HG03354 (cell line): Measurements from ENCODE around the gene KCNQ2.

Experiments used
- ATAC-seq: cut with Tn5 transposase; IDR thresholded peaks from one replicate; pipeline ENCODE4 v1.9.1; 2021; ENCODE audit warnings: mild to moderate bottlenecking; ENCODE audit not compliant: unreplicated experiment, poor library complexity, severe bottlenecking

KCNQ2 gene

DNA sequence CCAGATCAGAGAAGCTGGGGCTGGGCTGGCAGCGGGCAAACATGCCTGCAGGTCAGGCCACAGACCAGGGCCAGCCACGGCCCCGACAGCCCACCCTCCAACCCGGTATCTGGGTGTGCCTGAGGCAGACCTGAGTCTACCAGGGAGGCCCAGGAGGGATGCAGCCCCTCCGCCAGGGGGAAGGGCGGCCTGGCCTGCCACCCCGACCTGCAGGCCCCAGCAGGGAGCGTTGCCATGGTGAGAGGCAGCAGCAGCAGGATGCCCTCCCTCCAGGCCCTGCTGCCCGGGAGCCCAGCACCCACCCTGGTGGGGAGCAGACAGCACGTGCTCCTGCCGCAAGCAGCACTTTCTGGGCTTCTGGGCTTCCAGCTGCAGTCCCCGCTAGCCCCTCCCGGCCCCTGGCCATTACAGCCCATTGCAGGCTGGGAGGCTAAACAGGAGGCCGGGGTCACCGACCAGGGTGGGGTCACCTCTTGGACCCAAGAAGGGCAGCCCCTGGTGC, 30.3 kb upstream of the KCNQ2 start:
- no peak for ATAC-seq

DNA sequence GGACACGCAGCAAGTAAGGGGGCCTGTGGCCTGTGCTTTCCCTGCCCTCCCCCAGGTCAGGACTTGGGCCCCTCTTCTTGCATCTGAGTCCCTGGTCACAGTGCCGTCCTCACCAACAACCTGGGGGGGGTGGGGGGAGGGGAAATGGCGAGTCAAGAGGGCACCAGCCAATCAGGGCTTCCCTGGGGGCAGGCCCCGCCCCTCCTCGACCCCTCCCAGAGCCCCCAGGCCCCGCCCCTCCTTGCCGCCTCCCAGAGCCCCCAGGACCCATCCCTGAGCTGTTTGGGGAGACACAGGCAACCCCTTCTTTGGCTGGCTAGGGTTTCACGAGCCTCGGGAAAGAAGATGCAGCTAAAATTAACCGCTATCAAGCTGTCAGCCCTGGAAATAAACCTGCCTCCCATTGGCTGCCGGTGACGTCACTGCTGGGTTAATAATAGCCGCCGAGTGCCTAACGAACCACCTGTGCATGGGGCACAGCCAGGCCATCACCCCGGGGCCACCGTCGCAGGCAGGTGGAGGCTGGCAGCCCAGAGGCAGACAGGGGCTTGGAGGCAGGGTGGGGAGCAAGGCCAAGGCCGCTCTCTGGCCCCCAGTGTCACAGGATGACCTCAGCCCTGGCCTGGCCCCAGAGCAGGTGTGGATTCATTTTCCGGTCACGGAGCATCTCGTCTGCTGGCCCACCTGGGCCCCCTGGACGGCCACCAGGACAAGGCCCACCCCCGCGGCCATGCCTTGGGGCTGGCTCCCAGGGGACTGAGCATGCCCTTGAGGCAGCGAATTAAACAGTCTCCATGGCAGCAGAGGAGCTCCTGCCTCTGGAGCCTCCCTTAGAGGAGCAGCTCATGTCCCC, 29.6 kb upstream of the KCNQ2 start:
- no peak for ATAC-seq

DNA sequence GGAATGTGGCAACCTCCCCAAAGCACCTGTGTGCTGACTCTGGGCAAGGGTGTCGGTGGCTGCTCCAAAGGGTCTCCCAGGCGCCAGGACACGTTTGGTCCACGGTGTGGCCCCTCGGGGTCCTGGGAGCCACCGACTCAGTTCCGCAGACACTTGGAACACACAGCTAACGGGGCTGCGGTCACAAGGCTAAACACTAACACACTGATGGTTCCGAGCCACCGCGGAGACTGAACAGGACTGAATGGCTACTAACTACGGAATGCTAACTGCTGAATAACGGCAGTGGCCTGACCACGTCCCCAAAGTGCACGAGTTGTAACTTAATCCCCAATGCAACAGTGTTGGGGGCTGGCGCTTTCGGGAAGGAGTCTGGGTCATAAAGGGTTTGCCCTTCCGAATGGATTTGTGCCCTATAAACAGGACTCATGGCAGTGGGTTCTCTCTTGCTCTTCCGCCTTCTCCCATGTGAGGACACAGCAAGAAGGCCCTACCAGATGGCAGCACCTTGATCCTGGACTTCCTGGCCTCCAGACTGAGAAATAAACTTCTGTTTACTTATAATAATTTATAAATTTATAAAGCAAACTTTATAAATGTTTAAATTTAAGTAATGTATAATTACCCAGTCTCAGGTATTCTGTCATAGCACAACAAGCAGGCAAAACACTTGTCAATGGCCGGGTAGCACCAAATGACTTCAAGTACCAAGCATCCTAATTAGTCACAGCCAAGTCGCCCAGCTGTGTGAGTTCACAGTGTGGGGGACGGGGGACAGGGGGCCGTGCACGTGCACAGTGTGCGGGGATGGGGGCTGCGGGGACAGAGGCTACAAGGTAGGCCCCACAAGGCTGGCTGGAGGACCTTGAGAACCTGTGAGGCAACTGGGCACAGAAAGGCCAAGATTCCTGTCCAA, 28.7 kb upstream of the KCNQ2 start:
- ATAC-seq: no peak

DNA sequence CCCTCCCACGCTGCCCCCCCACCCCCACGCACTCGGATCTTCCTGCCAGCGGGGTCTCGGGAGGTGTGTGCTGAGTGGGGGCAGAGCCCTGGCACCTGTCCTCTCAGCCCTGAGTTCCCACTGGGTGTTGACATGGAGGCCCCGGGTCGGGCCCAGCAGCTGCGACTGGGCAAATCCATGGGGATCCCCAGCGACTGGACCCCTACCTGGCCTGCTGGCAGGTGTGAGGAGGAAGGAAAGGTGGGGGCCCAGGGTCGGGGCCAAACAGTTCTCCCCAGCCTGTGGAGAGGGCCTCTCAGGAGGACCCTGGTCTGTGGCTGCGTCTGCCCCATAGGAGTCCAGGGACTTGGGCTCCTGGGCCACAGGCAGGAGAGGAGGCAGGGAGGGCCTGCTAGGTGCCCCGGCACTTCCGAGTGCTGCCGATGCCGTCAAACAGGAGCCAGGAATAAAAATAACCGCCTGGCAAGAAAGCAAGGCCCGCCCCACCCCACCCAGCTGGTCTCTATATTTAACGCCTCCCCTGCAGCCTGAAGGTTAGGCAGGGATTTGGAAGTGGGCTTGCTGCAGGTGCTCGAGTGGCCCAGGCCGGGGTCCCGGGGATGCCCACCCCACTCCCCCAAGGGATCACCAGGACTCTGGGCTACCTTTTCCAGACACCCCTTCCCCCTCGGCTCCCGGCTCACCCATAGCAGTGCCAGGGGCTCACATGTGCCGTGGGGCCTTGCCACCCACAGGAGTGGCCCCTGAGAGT, 27.9 kb upstream of the KCNQ2 start:
- ATAC-seq: no peak

DNA sequence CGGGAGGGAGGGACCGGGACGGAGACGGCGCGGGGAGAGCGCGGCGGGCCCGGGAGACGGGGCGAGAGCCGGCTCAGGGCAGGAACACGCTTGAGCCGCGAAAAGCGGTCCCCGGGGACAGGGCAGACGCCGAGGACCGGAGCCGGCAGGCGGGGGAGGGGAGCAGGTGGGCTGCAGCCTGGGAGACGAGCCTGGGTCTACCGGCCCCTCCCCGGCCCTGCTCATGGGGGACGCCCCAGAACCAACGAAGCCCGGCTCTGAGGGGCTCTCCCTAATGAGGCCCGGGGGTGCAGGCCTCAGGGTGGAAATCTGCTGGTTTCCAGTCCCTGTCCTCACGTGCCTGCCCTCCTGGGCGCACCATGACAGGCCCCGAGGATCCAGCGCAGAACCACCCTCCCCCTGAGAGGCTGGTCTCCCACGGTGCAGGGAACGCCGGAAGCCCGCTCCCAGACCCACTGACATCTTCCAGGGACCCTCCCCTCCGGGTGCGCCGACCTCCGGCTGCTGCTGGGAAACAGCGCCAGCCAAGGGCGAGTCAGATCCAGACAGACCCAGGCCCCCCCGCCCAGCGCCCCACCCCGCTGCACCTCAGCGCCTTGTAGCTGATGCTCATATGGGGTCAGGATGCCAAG, 27.0 kb upstream of the KCNQ2 start:
- no peak for ATAC-seq

DNA sequence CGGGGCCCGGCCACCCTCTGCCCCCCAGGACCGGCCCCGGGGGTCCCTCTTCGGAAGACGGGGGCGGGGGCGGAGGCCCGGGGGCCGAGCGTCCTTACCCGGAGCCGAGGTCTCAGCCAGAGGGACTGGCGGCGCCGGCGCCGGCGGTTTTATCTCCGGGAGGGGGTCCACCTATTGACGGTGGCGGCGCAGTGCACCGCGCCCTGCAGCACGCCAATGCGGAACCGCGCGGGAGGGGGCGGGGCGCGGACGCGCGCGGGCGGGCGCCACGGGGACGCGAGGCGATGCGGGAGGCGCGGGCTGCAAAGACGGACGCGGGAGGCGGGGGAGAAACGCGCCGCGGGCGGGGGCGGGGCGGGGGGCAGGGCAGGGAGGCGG, 26.5 kb upstream of the KCNQ2 start, which contains the start of gene EEF1A2:
EEF1A2 (minus strand) TSS at position 124 of the 378 bp plus-strand sequence. CDS start 1,320 bp downstream, outside the sequence.
- no peak for ATAC-seq

DNA sequence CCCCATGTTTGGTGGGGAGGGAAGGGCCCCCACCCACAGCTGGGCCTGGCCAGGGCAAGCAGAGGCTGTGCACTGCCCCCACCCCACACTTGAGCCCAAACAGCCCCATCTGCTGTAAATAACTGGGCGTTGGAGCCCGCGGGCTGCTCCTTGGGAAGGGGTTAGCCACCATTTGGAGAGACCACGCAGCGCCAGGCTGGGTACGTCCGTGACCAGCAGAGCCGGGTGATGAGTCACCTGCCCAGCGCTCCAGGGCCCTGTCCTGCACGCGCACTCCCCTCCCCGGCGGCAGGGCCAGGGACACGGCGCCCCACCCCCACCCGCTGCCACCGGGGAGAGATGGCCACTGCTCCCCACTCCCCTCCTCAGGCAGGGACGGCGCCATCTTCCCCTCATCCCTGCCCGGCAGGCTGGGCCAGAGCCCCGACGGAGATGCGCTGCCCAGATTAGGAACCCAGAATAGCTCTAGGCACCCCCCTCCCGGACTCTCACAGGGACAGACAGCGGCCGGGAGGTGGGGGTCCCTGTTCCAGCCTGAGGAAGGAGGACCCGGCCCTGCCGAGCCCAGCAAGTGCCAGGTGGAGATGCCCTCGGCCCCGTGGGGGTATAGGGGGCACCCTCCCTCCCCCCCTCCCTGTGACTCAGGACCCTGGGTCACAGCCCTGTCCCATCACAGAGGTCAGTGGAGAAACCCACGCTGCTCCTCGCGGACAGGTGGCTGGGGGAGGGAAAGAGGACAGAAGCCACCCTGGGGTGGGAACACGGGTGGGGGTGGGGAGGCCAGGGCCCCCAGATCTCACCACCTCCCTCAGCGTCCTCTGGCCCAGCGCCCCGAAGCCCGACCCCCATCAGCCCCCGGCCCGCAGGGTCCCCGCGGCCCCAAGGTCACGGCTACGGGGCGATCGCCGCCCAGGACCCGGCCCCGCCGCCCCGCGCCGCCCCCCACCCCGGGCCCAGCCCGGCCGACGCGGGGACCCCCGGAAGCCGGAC, 25.8 kb upstream of the KCNQ2 start:
- no peak for ATAC-seq

DNA sequence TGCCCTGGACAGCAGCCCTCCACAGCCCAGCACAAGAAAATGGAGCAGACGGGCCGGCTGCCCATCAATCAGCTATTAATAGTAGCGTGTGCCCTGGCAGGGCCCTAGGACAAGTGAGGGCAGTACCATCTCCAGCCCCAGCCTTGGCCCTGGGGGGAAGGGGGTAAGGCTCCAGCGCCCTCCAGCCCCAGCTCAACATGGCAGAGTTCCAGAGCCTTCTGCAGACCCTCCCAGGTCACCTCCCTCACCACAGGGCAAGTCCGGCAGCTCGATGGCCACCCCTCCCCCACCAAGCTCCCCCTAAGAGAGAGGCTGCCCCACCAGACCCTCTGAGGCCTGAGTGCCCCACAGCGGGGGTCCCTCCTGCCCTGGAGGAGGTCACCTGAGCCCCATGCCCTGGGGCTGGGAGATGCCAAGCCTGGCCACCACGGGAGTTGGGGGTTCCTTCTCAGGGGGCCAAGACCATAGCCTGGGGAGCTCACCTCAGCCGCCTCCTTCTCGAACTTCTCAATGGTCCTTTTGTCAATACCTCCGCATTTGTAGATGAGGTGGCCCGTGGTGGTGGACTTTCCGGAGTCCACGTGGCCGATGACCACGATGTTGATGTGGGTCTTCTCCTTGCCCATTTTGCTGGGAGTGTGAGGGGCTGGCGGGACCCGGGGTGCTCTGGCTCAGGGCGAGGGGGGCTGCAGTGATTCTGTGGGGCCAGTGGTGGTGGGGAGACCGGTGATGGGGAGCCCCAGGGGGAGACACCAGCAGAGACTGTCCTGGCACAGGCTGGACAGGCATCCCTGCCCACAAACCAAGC, 24.9 kb upstream of the KCNQ2 start:
- no peak for ATAC-seq

DNA sequence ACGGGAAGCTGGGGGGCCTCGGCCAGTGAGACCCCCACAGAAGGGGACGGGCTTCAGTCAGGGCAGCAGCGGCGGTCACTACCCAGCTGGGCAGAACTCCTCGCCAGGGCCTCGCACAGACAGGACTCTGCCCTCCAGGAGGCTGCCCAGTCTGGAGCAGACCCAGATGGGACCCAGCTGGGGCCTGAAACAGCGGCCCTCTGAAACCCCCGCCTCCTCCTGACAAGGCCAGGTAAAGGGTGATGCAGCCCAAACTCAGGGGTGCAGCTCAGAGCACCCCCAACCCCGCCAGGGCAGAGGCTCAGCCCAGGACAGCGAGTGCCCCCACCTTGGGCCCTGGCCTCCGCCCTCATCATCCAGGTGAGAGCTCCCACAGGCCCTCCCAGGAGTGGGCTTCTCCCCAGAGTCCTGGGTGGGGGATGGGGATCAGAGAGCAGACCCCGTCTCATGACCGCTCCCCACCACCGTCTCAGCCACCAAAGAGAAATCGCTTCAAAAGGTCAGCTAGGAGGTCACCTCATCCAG, 24.2 kb upstream of the KCNQ2 start:
- no peak for ATAC-seq

DNA sequence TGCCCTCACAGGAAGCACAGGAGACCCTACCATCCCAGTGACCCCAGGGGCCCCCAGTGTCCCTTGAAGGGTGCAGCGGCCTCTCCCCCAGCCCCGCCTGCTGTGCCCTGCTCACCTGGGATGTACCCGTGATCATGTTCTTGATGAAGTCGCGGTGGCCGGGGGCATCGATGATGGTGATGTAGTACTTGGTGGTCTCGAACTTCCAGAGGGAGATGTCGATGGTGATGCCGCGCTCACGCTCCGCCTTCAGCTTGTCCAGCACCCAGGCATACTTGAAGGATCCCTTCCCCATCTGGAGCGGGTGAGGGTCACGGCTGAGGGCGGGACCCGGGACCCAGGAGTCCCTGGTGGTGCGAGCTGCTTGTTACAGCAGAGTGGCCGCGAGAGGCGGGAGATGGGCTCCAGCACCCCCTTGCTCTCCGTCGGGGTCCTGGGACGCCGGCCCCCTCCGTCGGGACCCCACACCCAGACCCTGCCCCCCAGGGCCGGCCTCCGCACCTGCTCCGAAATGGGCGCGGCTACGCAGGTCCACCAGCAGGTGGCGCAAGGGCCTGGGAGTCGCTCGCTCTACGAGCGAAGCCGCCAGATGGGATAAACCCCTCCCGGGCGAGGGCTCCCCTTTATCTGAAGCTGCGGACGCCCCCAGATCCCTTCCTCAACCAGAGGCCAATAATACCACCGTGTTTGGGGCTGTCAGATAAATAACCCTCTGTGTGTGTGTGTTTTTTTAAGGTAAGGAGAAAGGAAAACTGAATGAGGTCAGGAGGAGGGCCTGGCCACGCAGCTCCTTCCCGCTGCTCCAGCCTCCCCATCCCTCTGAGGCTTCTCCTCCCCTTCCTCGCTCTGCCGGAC, 23.5 kb upstream of the KCNQ2 start:
- ATAC-seq: no peak

DNA sequence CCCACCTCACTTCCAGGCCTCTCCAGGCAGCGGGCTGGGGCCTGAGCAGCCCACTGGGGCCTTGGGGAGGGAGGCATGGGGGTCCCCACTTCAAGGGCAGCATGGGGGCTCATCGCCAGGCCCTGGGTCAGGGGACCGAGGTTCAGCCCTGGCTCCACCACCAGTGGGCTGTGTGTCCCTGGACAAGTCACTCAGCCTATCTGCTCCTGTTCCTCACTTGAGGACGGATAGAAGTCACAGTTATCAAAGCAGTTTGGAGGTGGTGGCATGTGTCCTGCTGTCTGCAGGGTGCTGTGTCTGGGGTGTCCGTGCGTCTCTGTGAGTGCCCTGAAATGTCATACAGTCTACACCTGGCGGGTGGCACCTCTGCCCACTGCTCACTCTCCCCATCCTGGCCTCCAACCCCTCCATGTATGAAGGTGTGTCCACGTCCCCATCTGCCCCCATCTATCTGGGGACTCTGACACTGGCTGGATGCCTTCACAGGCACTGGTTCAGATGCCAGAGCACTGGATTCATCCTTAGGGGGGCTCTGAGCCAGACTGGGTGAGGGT, 22.8 kb upstream of the KCNQ2 start:
- ATAC-seq: no peak

DNA sequence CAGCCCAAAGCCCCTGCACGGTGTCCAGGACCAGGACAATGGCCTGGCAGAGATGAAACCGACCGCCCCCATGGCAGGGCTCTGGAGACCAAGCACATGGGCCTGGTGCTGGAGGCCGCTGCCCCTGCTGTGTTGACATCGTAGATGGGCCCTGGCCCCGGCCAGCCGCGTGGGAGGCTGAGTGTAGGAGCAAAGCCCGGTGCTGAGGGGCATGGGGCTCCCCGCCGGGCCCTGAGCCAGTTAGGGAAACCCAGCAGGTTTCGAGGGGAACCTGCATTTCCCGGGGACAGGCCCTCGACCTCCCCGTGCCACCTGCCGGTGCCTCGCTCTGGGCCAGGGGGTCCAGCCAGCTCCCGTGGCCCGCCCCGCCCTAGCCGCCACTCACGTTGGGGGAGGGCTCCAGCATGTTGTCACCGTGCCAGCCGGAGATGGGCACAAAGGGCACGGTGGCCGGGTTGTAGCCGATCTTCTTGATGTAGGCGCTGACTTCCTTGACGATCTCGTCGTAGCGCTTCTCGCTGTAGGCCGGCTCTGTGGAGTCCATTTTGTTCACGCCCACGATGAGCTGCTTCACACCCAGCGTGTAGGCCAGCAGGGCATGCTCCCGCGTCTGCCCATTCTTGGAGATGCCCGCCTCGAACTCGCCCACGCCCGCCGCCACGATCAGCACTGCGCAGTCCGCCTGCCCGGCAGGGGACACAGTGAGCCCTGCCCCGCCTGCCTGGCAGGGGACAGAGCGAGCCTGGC, 22.1 kb upstream of the KCNQ2 start:
- ATAC-seq: no peak

DNA sequence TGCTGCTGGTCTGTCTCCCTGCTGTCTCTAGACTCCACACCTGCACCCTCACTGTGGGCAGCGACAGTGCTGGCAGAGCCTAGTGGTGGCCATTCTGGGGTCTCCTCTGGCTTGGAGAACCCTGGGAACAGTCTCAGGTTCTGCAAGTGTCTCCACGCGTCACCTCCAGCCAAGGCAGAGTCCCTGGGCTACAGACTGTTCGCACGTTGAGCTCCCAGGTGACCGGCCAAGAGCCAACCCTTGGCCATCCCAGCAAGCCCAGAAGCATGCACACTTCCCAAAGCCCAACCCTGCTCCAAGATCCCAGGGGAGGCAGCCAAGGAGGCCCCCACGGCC, 21.6 kb upstream of the KCNQ2 start:
- ATAC-seq: no peak

DNA sequence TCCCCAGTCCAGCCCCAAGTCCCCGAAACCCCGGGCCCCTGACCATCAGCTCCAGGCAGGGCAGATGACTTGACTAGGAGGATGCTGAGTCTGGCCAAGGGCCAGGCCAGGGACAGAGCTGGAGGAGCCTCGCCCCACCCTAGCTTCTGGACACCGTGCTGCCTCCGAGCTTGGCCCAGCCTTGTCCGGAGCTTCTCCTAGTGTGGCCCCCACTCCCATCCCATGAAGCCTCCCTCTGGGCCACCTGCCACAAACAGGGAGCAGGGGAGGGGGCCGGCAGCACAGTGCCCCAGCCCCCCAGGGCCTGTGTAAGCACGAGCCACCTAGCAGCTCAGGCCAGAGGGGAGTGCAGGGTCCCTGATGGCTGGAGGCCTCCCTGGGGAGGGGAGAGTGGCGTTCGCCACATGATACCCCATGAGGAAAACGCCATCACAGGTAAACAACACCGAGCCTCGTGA, 21.1 kb upstream of the KCNQ2 start:
- no peak for ATAC-seq

DNA sequence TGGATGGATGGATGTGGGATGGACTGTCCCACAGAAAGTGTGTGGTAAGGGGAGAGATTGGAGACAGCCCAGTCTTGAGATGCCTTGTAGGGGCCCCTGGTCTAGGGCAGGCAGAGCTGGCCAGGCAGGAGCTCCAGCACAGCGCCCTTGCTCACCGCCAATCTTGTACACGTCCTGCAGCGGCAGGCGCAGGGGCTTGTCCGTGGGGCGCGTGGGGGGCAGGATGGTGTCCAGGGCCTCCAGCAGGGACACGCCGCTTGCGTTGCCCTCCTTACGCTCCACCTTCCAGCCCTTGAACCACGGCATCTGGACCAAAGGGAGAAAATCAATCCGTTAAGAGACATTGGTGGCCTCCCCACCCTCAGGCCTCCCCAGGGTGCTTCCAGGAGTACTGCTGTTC, 20.5 kb upstream of the KCNQ2 start:
- ATAC-seq: no peak

DNA sequence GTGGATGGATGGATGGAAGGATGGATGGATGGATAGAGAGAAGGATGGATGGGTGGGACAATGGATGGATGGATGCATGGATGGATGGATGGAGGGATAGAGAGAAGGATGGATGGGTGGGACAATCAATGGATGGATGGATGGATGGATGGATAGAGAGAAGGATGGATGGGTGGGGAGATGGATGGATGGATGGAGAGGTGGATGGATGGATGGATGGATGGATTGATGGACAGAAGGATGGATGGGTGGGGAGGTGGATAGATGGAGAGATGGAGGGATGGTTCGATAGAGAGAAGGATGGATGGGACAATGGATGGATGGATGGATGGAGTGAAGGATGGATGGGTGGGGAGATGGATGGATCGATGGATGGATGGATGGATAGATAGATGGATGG, 20.1 kb upstream of the KCNQ2 start:
- ATAC-seq: no peak
